B cell (primary cell): Measurements from ENCODE around the gene ESRRA. TPM values are rescaled to one million over a fixed set of nuclear protein-coding genes. Genes with fewer than 3 reads are reported as not detected.

Experiments
- ATAC-seq: fragments of 200-7000 bp; cut with Tn5 transposase; one replicate; pipeline ENCODE4 v1.10.0; 2021; ENCODE audit warnings: low read depth, mild to moderate bottlenecking, moderate number of reproducible peaks, moderate library complexity
- CTCF ChIA-PET: fragments of 350-600 bp; sonication (Branson Sonifier 250); formaldehyde crosslinking; loops from one replicate; lab custom pipeline; 2021; ENCODE audit warnings: antibody characterized with exemption, inconsistent platforms; lab: Charles Lee
- POLR2A ChIA-PET: fragments of 350-600 bp; sonication (Branson Sonifier 250); formaldehyde crosslinking; loops from one replicate; lab custom pipeline; 2021; ENCODE audit warnings: antibody characterized with exemption; lab: Charles Lee
- DNase-seq: peaks from one replicate; pipeline ENCODE4 v3.0.0; 2013
- H2AFZ ChIP-seq: 2 replicates; pipeline ENCODE4 v1.6.1; 2012; ENCODE audit warnings: mild to moderate bottlenecking, low read depth, low read length; ENCODE audit not compliant: insufficient read depth, poor library complexity, severe bottlenecking
- H3K27ac ChIP-seq, 2 donors: 1 replicate in 1 of 2; 2 replicates in 1 of 2; pipeline ENCODE4 v1.5.1; 2012 to 2013; ENCODE audit warnings: low read length in 2 of 2, mild to moderate bottlenecking in 2 of 2, moderate library complexity in 1 of 2
- H3K27me3 ChIP-seq, 4 experiments: fragments of 200-600 bp in 1 of 4; sonication (generic) in 1 of 4; replicated peaks in 1 of 4; 1 replicate in 2 of 4; 2 replicates in 2 of 4; pipeline versions ENCODE4 v1.6.1 to v1.7.0; 2013 to 2016; ENCODE audit warnings: low read length in 3 of 4, mild to moderate bottlenecking in 2 of 4, mixed read lengths in 1 of 4, moderate library complexity in 1 of 4; ENCODE audit not compliant: insufficient read depth in 4 of 4, control insufficient read depth in 3 of 4; ENCODE audit errors: control extremely low read depth in 1 of 4
- H3K36me3 ChIP-seq, 2 experiments: replicated peaks in 1 of 2; 1 replicate in 1 of 2; 2 replicates in 1 of 2; pipeline versions ENCODE4 v1.6.1 to v1.7.1; 2013; ENCODE audit warnings: low read length in 1 of 2; ENCODE audit not compliant: insufficient read depth in 2 of 2, control insufficient read depth in 1 of 2; ENCODE audit errors: control extremely low read depth in 1 of 2, extremely low read depth in 1 of 2
- H3K4me1 ChIP-seq, 2 donors: fragments of 200-600 bp in 1 of 2; sonication (generic) in 1 of 2; 1 replicate in 1 of 2; 2 replicates in 1 of 2; pipeline versions ENCODE4 v1.5.1 to v1.6.1; 2013 to 2017; ENCODE audit warnings: low read length in 2 of 2; ENCODE audit not compliant: control insufficient read depth in 2 of 2, insufficient read depth in 2 of 2
- H3K4me2 ChIP-seq: replicated peaks from 2 replicates; pipeline ENCODE3; 2012; ENCODE audit warnings: mild to moderate bottlenecking, low read depth, low read length; ENCODE audit not compliant: poor library complexity, severe bottlenecking
- H3K4me3 ChIP-seq, 5 experiments: fragments of 200-600 bp in 1 of 5; sonication (generic) in 1 of 5; 1 replicate in 3 of 5; 2 replicates in 2 of 5; pipeline versions ENCODE4 v1.5.1 to v1.7.0; 2011 to 2016; ENCODE audit warnings: low read length in 4 of 5, mild to moderate bottlenecking in 4 of 5, low read depth in 2 of 5, control low read depth in 1 of 5, moderate library complexity in 1 of 5; ENCODE audit not compliant: insufficient read depth in 1 of 5; ENCODE audit errors: control extremely low read depth in 1 of 5, extremely low read depth in 1 of 5
- H3K79me2 ChIP-seq: fragments of 200-600 bp; sonication (generic); one replicate; pipeline ENCODE4 v1.6.0; 2016; ENCODE audit warnings: low read length; ENCODE audit not compliant: control insufficient read depth, insufficient read depth
- H3K9ac ChIP-seq: fragments of 200-600 bp; sonication (generic); 2 replicates; pipeline ENCODE4 v1.6.1; 2017; ENCODE audit warnings: mild to moderate bottlenecking, low read length, moderate library complexity
- H3K9me3 ChIP-seq, 3 donors: one replicate each; pipeline versions ENCODE4 v1.6.1 to v1.7.1; 2013; ENCODE audit warnings: low read length in 2 of 3; ENCODE audit not compliant: control insufficient read depth in 2 of 3, insufficient read depth in 1 of 3; ENCODE audit errors: control extremely low read depth in 1 of 3
- H4K20me1 ChIP-seq: 2 replicates; pipeline ENCODE4 v1.6.0; 2012; ENCODE audit warnings: mild to moderate bottlenecking, low read length; ENCODE audit not compliant: insufficient read depth, control insufficient read depth, poor library complexity, severe bottlenecking
- H3K27ac Mint-ChIP-seq: one replicate; pipeline ENCODE4 v1.8.0; 2021; ENCODE audit warnings: mixed read lengths
- H3K27me3 Mint-ChIP-seq: one replicate; pipeline ENCODE4 v1.8.0; 2021; ENCODE audit warnings: mixed read lengths
- H3K4me1 Mint-ChIP-seq: one replicate; pipeline ENCODE4 v1.8.0; 2021; ENCODE audit warnings: mixed read lengths
- H3K4me3 Mint-ChIP-seq: one replicate; pipeline ENCODE4 v1.8.0; 2021; ENCODE audit warnings: mixed read lengths
- H3K9me3 Mint-ChIP-seq: one replicate; pipeline ENCODE4 v1.8.0; 2022; ENCODE audit warnings: mixed read lengths; ENCODE audit not compliant: insufficient read depth
- EZH2 ChIP-seq: IDR thresholded peaks from 2 replicates; pipeline ENCODE4 v1.6.1; 2012; ENCODE audit warnings: borderline replicate concordance, low read depth, mild to moderate bottlenecking, moderate library complexity, low read length; ENCODE audit not compliant: insufficient read depth, poor library complexity, severe bottlenecking
- WGBS: methylation state at CpG from one replicate; pipeline ENCODE4 v1.1.5; 2013; ENCODE audit warnings: missing lambda C conversion rate; ENCODE audit not compliant: insufficient coverage; 5-methylcytosine and 5-hydroxymethylcytosine counted together
- intact Hi-C: fragments of 100-400 bp; cut with micrococcal nuclease; formaldehyde crosslinking; loops from one replicate; pipeline ENCODE4 v1.10.0; 2022
- polyA plus RNA-seq: library from polyadenylated mRNA; depleted of rRNA; stranded (reverse); fragments of >200 nt; gene quantifications from 2 replicates; pipeline ENCODE4 v1.2.3, GENCODE V29; 2012
- total RNA-seq, 2 donors: library from RNA; stranded (reverse); fragments of 120-200 nt in 1 of 2; gene quantifications; 1 replicate in 1 of 2; 2 replicates in 1 of 2; pipeline versions ENCODE4 v1.2.3 to v1.2.4, GENCODE V29; 2013 to 2022
- TF ChIP-seq, protein P1 (sequence below): fragments of 200-600 bp; IDR thresholded peaks from one replicate; pipeline ENCODE4 v1.8.0; 2022; ENCODE audit warnings: antibody characterized with exemption, mild to moderate bottlenecking

The ESRRA gene
- total and polyA plus RNA-seq, 2 donors (not counting 1 experiment from before 2014, with no cell fraction given): 16.3 to 39.6 TPM

- Histone ChIP-seq H3K9ac (no peak overlapping the region), H3K27ac (no peak overlapping the region), H3K4me2 (no peak overlapping the region), H3K36me3 (peaks cover 0 to 7% of the 10 kb centered on the region in 2 experiments), H2AFZ (no peak overlapping the region), H3K4me3 (no peak overlapping the region), H4K20me1 (no peaks in the 10 kb centered on the region), H3K9me3 (no peaks in the 10 kb centered on the region), H3K4me1 (peaks cover 8 to 21% of the 10 kb centered on the region in 2 donors), H3K27me3 (no peaks in the 10 kb centered on the region), H3K79me2 (peaks cover 5% of the 10 kb centered on the region)
- DNase-seq (no peak), ATAC-seq (no peak)
- POLR2A ChIA-PET: no interaction called here
- Mint-ChIP-seq H3K27ac (no peak overlapping the region), H3K4me1 (peaks cover 30% of the 10 kb centered on the region), H3K4me3 (no peak overlapping the region), H3K27me3 (no peaks in the 10 kb centered on the region), H3K9me3 (no peaks in the 10 kb centered on the region)
- TF ChIP-seq, protein P1, sequence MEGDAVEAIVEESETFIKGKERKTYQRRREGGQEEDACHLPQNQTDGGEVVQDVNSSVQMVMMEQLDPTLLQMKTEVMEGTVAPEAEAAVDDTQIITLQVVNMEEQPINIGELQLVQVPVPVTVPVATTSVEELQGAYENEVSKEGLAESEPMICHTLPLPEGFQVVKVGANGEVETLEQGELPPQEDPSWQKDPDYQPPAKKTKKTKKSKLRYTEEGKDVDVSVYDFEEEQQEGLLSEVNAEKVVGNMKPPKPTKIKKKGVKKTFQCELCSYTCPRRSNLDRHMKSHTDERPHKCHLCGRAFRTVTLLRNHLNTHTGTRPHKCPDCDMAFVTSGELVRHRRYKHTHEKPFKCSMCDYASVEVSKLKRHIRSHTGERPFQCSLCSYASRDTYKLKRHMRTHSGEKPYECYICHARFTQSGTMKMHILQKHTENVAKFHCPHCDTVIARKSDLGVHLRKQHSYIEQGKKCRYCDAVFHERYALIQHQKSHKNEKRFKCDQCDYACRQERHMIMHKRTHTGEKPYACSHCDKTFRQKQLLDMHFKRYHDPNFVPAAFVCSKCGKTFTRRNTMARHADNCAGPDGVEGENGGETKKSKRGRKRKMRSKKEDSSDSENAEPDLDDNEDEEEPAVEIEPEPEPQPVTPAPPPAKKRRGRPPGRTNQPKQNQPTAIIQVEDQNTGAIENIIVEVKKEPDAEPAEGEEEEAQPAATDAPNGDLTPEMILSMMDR: no peak
- no peak for TF ChIP-seq EZH2
- CTCF ChIA-PET: interaction anchor here (1.0 kb wide), 1 partner anchor 34 kb away, joined by 4 read pairs; no protein-coding TSS in a partner anchor
- WGBS: 100% methylated on average over 5 of the region's 5 CpGs
- intact Hi-C loops: no loop called here
Observed at GRCh38 chr11:64321533-64321932, 16.2 kb downstream of the ESRRA start.

GRCh38 chr11:64322925-64323260 is 17.6 kb downstream of the ESRRA start:
- intact Hi-C loops: no loop called here
- H3K9me3 Mint-ChIP-seq: no peaks in the 10 kb centered on the region
- Histone ChIP-seq H3K27me3 (no peaks in the 10 kb centered on the region), H3K4me1 (peaks cover 8 to 14% of the 10 kb centered on the region in 2 donors), H3K9me3 (no peaks in the 10 kb centered on the region), H3K79me2 (peaks cover 5% of the 10 kb centered on the region), H3K9ac (no peak overlapping the region), H3K36me3 (peaks cover 0 to 7% of the 10 kb centered on the region in 2 experiments), H3K4me3 (no peak overlapping the region), H2AFZ (no peak overlapping the region), H4K20me1 (no peaks in the 10 kb centered on the region), H3K27ac (no peak overlapping the region), H3K4me2 (no peak overlapping the region)
- no peak for TF ChIP-seq EZH2
- TF ChIP-seq, protein P1: no peak
- no peaks in the 10 kb centered on the region for H3K27me3 Mint-ChIP-seq
- H3K27ac Mint-ChIP-seq: no peak overlapping the region
- ChIA-PET POLR2A (interaction anchor here (0.6 to 1.8 kb wide), 2 partner anchors 12 to 109 kb away, joined by 7 to 9 read pairs; no protein-coding TSS in a partner anchor), CTCF (no interaction called here)
- WGBS: 96% methylated on average over 4 of the region's 7 CpGs
- DNase-seq: no peak
- H3K4me1 Mint-ChIP-seq: peaks cover 20% of the 10 kb centered on the region
- no peak overlapping the region for H3K4me3 Mint-ChIP-seq
- no peak for ATAC-seq
